Stomach (tissue), 9 donors: ENCODE measurements around the gene NT5C2. TPM values are rescaled to one million over a fixed set of nuclear protein-coding genes. Genes with fewer than 3 reads are reported as not detected.

Source experiments
- DNase-seq, 2 donors: peaks; one replicate each; pipeline versions ENCODE4 v3.0.0 to v3.0.0-alpha.2; 2013 to 2019
- H3K27ac ChIP-seq, 5 donors: fragments of 200-600 bp in 4 of 5; sonication (generic) in 4 of 5; one replicate each; pipeline ENCODE4 v1.5.1; 2013 to 2019; ENCODE audit warnings: mild to moderate bottlenecking in 1 of 5, moderate library complexity in 1 of 5
- H3K27me3 ChIP-seq, 3 donors: fragments of 200-600 bp; sonication (generic); one replicate each; pipeline ENCODE4 v1.5.1; 2017 to 2019; ENCODE audit warnings: mixed run types in 1 of 3
- H3K36me3 ChIP-seq, 4 donors: fragments of 200-600 bp; sonication (generic); 1 replicate in 3 of 4; 2 replicates in 1 of 4; pipeline ENCODE4 v1.5.1; 2016 to 2019
- H3K4me1 ChIP-seq, 4 donors: fragments of 200-600 bp; sonication (generic); one replicate each; pipeline ENCODE4 v1.5.1; 2016 to 2019
- H3K4me3 ChIP-seq, 4 donors: fragments of 200-600 bp; sonication (generic) in 3 of 4; one replicate each; pipeline ENCODE4 v1.5.1; 2016 to 2019; ENCODE audit warnings: mild to moderate bottlenecking in 1 of 4
- H3K9me3 ChIP-seq, 4 donors: fragments of 200-600 bp; sonication (generic); one replicate each; pipeline ENCODE4 v1.5.1; 2016 to 2019
- EP300 ChIP-seq: sonication (generic); formaldehyde crosslinking; IDR thresholded peaks from one replicate; pipeline ENCODE4 v1.6.1; 2017; ENCODE audit warnings: antibody characterized with exemption
- POLR2A ChIP-seq, 4 donors: fragments of 450-650 bp; IDR thresholded peaks; one replicate each; pipeline ENCODE4 v1.6.1; 2016; ENCODE audit warnings: antibody characterized with exemption in 4 of 4, control low read depth in 2 of 4, mild to moderate bottlenecking in 1 of 4, moderate library complexity in 1 of 4
- POLR2AphosphoS5 ChIP-seq, 3 donors: sonication (generic); formaldehyde crosslinking; IDR thresholded peaks; one replicate each; pipeline ENCODE4 v1.6.1; 2016; ENCODE audit warnings: antibody characterized with exemption in 3 of 3
- WGBS, 5 donors: extraction: QIAGEN DNeasy Blood & Tissue Kit in 3 of 5; methylation state at CpG; one replicate each; pipeline versions ENCODE4 v1.1.5 to v1.1.7; 2013 to 2018; 5-methylcytosine and 5-hydroxymethylcytosine counted together
- intact Hi-C: fragments of 100-400 bp; cut with DNase I; formaldehyde crosslinking; loops from one replicate; pipeline ENCODE4 v1.15.1; 2023; ENCODE audit warnings: low total_unique reads
- polyA plus RNA-seq, 3 donors: library from polyadenylated mRNA; stranded (reverse); fragments of 200-250 nt; gene quantifications; one replicate each; pipeline ENCODE4 v1.2.3, GENCODE V29; 2013
- total RNA-seq, 5 donors: library from RNA; depleted of rRNA; stranded (reverse); fragments of >200 nt; gene quantifications; one replicate each; pipeline versions ENCODE4 v1.1.0 to v1.2.3, GENCODE V29; 2014 to 2016
- TF ChIP-seq, protein P1 (sequence below), 7 experiments: fragments of 450-650 bp in 4 of 7; fragments of 200-600 bp in 3 of 7; sonication (generic) in 3 of 7; IDR thresholded peaks; one replicate each; pipeline ENCODE4 v1.5.1; 2016 to 2019; ENCODE audit warnings: antibody characterized with exemption in 7 of 7, control low read depth in 2 of 7, mild to moderate bottlenecking in 1 of 7
- donor health status: healthy with polysubstance abuse.
- donor health status: Bipolar disorder and iron deficiency.
- donor health status: healthy.

NT5C2 gene
- total and polyA plus RNA-seq, 8 donors = 20.0 to 176 (median 35.6) TPM

DNA sequence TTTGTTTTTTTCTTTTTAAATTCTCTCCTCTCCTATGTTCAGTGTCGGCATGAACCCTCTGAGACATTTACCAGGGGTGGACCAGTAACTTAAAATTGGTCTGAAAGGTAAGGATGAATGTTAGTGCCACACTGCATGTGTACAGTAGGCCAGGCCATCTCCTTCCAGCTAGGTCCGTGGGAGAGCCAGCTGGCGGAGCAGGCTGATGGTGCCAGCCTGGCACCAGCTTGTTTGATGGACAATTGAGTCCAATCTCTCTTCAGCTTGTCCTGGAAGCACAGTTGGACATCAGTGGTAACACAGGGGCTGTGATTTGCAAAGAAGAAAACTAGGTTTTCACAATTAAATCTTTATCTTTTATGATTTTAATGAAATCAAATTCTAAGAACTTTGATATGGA is 138.5 kb downstream of the NT5C2 start:
- Histone ChIP-seq H3K36me3 (peaks cover 0 to 13% (median 10%) of the 10 kb centered on the region in 4 donors), H3K27ac (peak overlapping the region in 2 of 5 donors; percentile 30 to 73), H3K9me3 (no peaks in the 10 kb centered on the region), H3K27me3 (no peaks in the 10 kb centered on the region), H3K4me1 (peaks cover 0 to 18% (median 7%) of the 10 kb centered on the region in 4 donors), H3K4me3 (peak overlapping the region in 3 of 4 donors; percentile 23 to 34 (median 26))
- DNase-seq = no peak
- intact Hi-C loops = no loop called here
- TF ChIP-seq, protein P1, sequence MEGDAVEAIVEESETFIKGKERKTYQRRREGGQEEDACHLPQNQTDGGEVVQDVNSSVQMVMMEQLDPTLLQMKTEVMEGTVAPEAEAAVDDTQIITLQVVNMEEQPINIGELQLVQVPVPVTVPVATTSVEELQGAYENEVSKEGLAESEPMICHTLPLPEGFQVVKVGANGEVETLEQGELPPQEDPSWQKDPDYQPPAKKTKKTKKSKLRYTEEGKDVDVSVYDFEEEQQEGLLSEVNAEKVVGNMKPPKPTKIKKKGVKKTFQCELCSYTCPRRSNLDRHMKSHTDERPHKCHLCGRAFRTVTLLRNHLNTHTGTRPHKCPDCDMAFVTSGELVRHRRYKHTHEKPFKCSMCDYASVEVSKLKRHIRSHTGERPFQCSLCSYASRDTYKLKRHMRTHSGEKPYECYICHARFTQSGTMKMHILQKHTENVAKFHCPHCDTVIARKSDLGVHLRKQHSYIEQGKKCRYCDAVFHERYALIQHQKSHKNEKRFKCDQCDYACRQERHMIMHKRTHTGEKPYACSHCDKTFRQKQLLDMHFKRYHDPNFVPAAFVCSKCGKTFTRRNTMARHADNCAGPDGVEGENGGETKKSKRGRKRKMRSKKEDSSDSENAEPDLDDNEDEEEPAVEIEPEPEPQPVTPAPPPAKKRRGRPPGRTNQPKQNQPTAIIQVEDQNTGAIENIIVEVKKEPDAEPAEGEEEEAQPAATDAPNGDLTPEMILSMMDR (IDR thresholded peaks at IDR 0.05) = no peak
- TF ChIP-seq POLR2AphosphoS5 (IDR thresholded peaks at IDR 0.05) = no peak
- TF ChIP-seq EP300 = no peak
- TF ChIP-seq POLR2A (IDR thresholded peaks at IDR 0.05) = no peak
- 75 to 90% (median 85%) methylated on average over 3 of the region's 3 CpGs for WGBS, 5 donors

DNA sequence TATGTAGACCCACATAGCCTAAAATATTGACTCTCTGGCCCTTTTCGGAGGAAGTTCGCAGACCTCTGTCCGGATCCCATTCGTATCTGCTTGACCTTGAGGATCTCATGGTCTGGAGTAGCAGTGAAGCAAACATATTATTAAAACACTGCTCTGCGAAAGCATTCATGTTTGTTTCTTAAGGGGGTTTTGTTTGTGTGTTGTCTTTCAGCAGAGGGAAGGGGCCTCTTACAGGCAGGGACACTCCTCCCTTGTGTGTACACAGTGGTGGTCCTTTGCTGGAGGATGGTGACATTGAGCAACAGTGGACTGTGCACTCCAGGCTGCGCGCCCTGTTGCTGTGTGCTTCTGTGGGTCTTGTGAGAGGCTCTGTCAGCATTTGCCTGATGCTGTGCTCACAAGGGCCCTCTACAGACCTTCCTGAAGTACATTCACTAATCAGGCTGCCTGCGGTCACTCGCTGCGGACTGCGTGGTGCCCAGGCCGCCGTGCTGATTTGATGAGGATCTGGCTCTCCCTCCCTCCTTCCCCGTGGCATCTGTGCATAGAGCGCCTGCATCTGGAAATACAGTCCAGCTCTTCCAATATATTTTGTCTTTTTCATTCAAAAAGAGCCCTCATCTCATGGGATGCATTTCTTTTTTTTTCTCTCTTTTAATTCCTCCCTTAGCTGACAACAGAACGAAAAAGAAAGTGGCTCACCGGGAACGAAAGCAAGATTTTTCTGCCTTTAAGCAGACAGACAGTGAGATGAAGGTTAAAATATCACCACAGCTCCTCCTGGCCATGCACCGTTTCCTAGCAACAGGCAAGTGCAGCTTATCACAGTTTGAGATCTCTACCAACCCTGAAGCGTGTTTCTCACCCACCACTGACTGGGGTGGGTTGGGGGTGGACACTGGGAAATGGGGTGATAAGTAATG is 139.2 kb downstream of the NT5C2 start:
- Histone ChIP-seq H3K27me3 (no peaks in the 10 kb centered on the region), H3K27ac (peak overlapping the region in 2 of 5 donors; percentile 30 to 73), H3K4me1 (peaks cover 0 to 18% (median 7%) of the 10 kb centered on the region in 4 donors), H3K36me3 (peaks cover 0 to 13% (median 10%) of the 10 kb centered on the region in 4 donors), H3K9me3 (no peaks in the 10 kb centered on the region), H3K4me3 (peak overlapping the region; percentile 23 to 34 (median 28))
- TF ChIP-seq POLR2A (IDR thresholded peaks at IDR 0.05) = no peak
- TF ChIP-seq, protein P1 (IDR thresholded peaks at IDR 0.05) = peak in 2 of 7 experiments; percentile 13 to 14
- 35 to 39% (median 37%) methylated on average over 18 to 20 of the region's 20 CpGs for WGBS, 5 donors
- DNase-seq = peak; percentile 50 to 85
- intact Hi-C loops = no loop called here

DNA sequence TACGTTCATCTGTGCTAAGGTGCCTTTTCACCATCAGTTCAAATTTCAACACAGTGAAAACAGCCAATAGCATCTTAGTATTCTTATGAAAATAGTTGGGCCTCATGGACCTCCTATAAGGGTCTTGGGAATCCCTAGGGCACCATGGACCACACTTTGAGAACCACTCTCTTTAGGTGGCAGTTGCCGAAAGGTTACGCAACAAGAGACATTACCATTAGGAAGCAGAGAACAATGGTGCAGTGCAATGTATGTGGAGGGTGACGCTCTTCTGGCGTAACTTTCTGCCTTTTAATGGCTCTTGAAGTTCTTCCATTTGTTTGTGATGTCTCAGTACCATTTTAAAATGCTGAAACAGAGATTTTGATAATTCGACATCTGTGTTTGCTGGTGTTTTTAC is 143.8 kb downstream of the NT5C2 start:
- 93 to 98% (median 94%) methylated on average over 6 of the region's 6 CpGs for WGBS, 5 donors
- TF ChIP-seq POLR2A (IDR thresholded peaks at IDR 0.05) = no peak
- no peak for TF ChIP-seq POLR2AphosphoS5 (IDR thresholded peaks at IDR 0.05)
- TF ChIP-seq EP300 = no peak
- TF ChIP-seq, protein P1 (IDR thresholded peaks at IDR 0.05) = no peak
- no peak overlapping the region for H3K27ac ChIP-seq
- H3K36me3 ChIP-seq = peaks cover 0 to 4% (median 2%) of the 10 kb centered on the region in 4 donors
- intact Hi-C loops = no loop called here
- no peaks in the 10 kb centered on the region for H3K27me3 ChIP-seq
- H3K9me3 ChIP-seq = no peaks in the 10 kb centered on the region
- no peak for DNase-seq
- peaks cover 0 to 20% (median 9%) of the 10 kb centered on the region in 4 donors for H3K4me1 ChIP-seq
- H3K4me3 ChIP-seq = no peak overlapping the region

DNA sequence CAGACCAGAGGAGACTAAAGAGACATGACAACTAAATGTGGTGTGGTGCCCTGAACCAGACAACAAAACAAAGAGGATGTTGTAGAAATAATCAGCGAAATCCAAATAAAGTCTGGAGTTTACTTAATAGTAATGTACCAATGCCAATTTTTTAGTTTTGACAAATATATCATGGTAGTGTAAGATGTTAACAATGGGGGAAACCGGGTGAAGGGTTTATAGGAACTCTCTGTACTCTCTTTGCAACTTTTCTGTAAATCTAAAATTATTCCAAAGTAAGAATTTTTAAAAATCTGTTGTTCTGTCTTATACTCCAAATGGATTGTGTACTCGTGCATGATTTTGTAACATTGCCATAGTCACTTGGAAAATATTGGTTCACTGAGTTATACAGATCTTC is 145.7 kb downstream of the NT5C2 start:
- no peak overlapping the region for H3K4me3 ChIP-seq
- no peaks in the 10 kb centered on the region for H3K27me3 ChIP-seq
- no peak for TF ChIP-seq EP300
- TF ChIP-seq, protein P1 (IDR thresholded peaks at IDR 0.05) = no peak
- no peak for TF ChIP-seq POLR2A (IDR thresholded peaks at IDR 0.05)
- no peak for TF ChIP-seq POLR2AphosphoS5 (IDR thresholded peaks at IDR 0.05)
- H3K4me1 ChIP-seq = peaks cover 0 to 10% (median 3%) of the 10 kb centered on the region in 4 donors
- DNase-seq = no peak
- 89 to 95% (median 93%) methylated on average over 3 of the region's 3 CpGs for WGBS, 5 donors
- H3K36me3 ChIP-seq = peaks cover 0 to 4% (median 2%) of the 10 kb centered on the region in 4 donors
- H3K27ac ChIP-seq = no peak overlapping the region
- intact Hi-C loops = no loop called here
- H3K9me3 ChIP-seq = no peaks in the 10 kb centered on the region
